Activated naive CD4-positive, alpha-beta T cell treated with anti-CD3 and anti-CD28 coated beads, Interleukin-2, amount 50 U/mL, for 24 hours (primary cell): Measurements from ENCODE around the gene RAB36.

Experiments
- H3K27ac Mint-ChIP-seq: one replicate; pipeline ENCODE4 v1.8.0; 2021; ENCODE audit warnings: mild to moderate bottlenecking, mixed read lengths
- H3K27me3 Mint-ChIP-seq: one replicate; pipeline ENCODE4 v1.8.0; 2021; ENCODE audit warnings: mixed read lengths
- H3K36me3 Mint-ChIP-seq: one replicate; pipeline ENCODE4 v1.8.0; 2021; ENCODE audit warnings: mixed read lengths
- H3K4me1 Mint-ChIP-seq: one replicate; pipeline ENCODE4 v1.8.0; 2021; ENCODE audit warnings: mixed read lengths
- H3K4me3 Mint-ChIP-seq: one replicate; pipeline ENCODE4 v1.8.0; 2021; ENCODE audit warnings: mild to moderate bottlenecking, mixed read lengths
- H3K9me3 Mint-ChIP-seq: one replicate; pipeline ENCODE4 v1.8.0; 2021; ENCODE audit warnings: mixed read lengths

RAB36 gene

DNA sequence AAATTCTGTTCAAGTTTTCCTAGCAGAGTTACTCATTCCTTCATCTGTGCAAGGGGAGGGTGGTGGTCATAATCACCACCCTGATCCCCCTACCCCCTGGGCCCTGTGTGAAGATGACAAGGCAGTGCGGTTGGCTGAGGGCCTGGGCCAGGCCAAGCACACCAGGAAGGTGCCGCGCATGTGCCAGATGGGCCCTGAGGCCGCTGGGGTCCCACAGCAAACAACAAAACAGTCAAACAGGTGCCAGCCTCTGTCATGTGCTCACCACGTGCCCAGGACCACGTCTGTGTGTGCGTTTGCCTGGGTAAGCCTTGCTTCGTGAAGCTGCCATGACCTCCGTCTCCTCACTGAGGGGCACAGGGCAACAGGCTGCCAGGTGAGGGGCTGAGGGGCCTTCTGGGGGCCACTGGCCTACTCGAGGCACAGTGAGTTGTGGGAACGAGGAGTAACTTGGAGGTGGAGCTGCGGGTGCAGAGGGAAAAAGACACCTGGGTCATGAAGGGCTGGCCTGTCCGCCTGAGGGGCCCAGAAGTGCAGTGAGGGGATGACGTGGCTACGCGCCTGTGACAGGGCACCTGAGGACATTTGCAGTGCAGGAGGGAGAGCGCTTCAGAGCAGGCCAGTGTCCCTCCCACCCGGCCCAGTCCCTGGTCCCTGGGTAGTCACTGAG lies 29.3 kb upstream of the RAB36 start:
- no peaks in the 10 kb centered on the region for H3K27me3 Mint-ChIP-seq
- H3K4me1 Mint-ChIP-seq, result peaks cover 15% of the 10 kb centered on the region
- H3K9me3 Mint-ChIP-seq, result no peaks in the 10 kb centered on the region
- no peak overlapping the region for H3K4me3 Mint-ChIP-seq
- H3K36me3 Mint-ChIP-seq, result no peaks in the 10 kb centered on the region
- H3K27ac Mint-ChIP-seq, result no peak overlapping the region

DNA sequence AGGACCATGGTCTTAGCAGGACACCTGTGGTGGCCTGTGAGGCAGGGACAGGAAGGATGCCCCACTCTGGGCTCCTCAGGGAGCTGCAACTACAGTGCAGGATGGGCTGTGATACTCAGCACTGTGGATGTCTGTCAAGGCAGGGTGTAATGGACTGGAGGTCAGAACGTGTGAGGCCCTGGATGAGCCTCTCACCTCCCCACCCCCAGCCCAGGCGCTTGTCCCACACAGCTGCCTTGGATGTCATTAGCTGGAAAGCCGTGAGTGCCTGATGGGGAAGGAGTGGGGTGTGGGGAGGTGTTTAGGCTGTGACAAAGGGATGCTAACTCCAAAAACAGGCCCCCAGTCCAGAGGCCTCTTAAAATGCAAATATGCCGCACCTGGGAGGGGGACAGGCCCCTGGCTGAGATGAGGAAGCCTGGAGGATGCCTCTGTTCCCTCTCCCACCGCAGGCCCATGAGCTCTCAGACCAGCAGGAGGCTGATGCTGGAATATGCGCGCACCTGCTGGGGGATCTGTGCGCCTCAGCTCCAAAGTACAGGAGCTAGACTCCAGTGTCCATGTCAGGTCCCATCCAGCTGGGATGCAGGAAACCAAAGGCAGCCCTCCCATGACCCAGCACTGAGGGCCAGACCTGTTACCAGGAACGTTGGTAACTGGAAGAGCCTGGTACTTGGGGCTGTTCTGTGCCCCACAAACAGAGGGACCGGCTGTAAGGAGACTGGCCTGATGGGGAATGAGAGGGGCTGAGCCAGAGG lies 28.6 kb upstream of the RAB36 start:
- H3K4me3 Mint-ChIP-seq, result no peak overlapping the region
- peaks cover 15% of the 10 kb centered on the region for H3K4me1 Mint-ChIP-seq

DNA sequence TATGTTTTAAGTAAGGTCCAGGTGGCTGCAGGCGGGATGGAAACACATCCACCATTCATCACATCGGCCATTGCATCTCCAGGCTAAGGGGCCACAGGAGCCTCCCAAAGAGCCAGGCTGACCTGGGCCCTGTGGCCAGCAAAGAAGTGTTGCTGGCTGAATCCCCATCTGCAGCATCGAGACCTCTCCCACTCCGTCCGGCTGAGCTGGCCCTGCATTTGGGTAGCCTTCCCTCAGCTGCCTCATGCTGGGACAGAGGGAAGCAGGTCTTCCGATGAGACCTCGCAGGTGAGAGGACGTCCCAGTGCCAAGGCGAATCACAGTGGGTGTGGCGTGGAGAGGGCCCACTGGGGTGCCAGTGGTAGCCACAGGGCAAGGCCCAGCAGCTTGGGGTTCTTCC lies 28.0 kb upstream of the RAB36 start:
- H3K4me1 Mint-ChIP-seq, result peaks cover 15% of the 10 kb centered on the region
- H3K27ac Mint-ChIP-seq, result no peak overlapping the region
- H3K36me3 Mint-ChIP-seq, result no peaks in the 10 kb centered on the region
- H3K4me3 Mint-ChIP-seq, result no peak overlapping the region
- H3K27me3 Mint-ChIP-seq, result no peaks in the 10 kb centered on the region
- no peaks in the 10 kb centered on the region for H3K9me3 Mint-ChIP-seq

More for the DNA sequence above, 28.6 kb upstream of the RAB36 start:
- no peaks in the 10 kb centered on the region for H3K9me3 Mint-ChIP-seq
- H3K36me3 Mint-ChIP-seq, result no peaks in the 10 kb centered on the region
- H3K27me3 Mint-ChIP-seq, result no peaks in the 10 kb centered on the region
- no peak overlapping the region for H3K27ac Mint-ChIP-seq

- H3K9me3 Mint-ChIP-seq, result no peaks in the 10 kb centered on the region
- no peaks in the 10 kb centered on the region for H3K36me3 Mint-ChIP-seq
- no peak overlapping the region for H3K4me3 Mint-ChIP-seq
- H3K27me3 Mint-ChIP-seq, result no peaks in the 10 kb centered on the region
- no peak overlapping the region for H3K27ac Mint-ChIP-seq
- peaks cover 15% of the 10 kb centered on the region for H3K4me1 Mint-ChIP-seq
Measured at GRCh38 chr22:23117891-23118646, 27.2 kb upstream of the RAB36 start.

DNA sequence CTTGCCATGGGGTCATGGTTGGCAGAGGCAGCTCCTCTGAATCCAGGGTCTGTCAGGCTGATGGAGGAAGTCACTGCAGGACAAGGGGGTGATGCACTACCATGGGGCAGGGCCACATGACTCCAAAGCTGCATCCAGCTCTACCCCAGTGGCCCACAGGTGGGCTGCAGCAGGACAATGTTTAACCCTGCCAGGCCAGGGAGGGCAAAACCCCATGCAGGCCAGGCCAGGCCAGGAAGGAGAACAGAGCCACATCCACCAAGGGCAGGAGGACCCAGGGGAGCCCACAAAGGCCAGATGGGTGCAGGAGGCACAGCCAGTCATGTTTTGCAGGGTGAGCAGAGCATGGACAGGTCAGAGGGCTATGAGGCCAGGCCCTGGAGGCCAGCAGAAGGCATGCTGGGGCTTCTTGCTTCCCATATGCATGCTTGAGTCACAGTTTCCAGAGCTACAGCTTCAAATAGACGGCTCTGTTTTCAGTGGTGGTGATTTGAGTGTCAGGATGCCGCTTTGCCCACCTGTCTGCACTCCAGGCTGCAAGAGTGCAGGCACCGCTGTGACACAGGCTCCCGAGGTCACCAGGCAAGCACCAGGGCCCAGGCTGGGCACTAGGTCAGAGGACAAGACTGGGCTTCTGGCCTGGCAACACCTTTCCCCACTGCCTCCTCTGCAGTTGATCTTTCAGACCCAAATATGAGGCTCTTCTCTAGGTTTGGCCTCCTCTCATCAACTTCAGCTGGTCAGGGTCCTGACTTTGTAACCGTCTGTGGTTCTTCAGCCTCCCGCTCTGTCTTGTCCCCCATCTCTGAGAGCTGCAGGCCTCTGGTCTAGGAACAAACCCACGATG lies 26.4 kb upstream of the RAB36 start:
- H3K36me3 Mint-ChIP-seq, result no peaks in the 10 kb centered on the region
- H3K9me3 Mint-ChIP-seq, result no peaks in the 10 kb centered on the region
- peaks cover 15% of the 10 kb centered on the region for H3K4me1 Mint-ChIP-seq
- H3K27ac Mint-ChIP-seq, result peak overlapping the region; percentile 96
- no peaks in the 10 kb centered on the region for H3K27me3 Mint-ChIP-seq
- peak overlapping the region; percentile 69 for H3K4me3 Mint-ChIP-seq

DNA sequence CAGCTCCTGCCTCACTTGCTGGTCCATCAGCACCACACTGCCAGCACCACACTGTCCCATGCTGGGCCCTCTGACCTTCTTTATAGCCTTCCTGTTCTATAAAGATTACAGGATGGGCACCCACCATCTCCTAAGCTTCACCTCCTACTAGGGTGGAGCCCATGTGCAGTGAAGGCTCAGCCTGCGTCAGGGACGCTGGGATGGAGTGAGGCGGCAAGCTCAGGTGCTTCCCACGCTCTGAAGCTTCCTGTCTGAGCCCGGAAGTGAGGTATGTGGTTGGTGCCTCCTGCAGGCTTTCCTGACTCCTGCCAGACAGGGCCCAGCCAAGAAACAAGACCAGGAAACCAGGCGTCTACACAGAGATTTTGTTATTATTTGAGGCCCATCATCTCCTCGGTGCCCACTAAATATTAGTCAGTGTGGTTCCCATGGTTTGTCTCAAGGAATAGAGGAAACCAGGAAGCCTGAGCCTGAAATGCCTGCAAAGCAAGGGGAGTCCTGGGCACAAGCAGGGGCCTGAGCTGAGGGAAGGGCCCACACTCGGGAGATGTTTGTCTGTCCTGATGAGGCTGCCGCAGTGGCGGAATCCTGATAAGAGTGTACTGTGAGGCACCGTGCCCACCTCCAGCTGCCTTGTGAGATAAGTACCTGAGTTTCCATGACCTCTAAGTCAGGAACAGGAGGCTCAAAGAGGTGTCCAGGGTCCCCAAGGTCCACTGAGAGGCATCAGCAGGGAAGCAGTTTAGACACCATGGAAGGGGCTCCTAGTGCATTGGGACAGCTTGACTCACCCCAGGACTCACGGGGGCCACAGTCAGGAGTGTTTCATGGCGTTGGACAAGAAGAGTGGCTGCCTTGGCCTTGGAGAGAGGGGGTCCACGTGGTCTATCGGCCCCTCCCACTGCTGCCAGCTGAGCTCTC lies 25.5 kb upstream of the RAB36 start:
- no peaks in the 10 kb centered on the region for H3K9me3 Mint-ChIP-seq
- peaks cover 15% of the 10 kb centered on the region for H3K4me1 Mint-ChIP-seq
- H3K27me3 Mint-ChIP-seq, result no peaks in the 10 kb centered on the region
- H3K27ac Mint-ChIP-seq, result peak overlapping the region; percentile 96
- peak overlapping the region; percentile 69 for H3K4me3 Mint-ChIP-seq
- no peaks in the 10 kb centered on the region for H3K36me3 Mint-ChIP-seq

DNA sequence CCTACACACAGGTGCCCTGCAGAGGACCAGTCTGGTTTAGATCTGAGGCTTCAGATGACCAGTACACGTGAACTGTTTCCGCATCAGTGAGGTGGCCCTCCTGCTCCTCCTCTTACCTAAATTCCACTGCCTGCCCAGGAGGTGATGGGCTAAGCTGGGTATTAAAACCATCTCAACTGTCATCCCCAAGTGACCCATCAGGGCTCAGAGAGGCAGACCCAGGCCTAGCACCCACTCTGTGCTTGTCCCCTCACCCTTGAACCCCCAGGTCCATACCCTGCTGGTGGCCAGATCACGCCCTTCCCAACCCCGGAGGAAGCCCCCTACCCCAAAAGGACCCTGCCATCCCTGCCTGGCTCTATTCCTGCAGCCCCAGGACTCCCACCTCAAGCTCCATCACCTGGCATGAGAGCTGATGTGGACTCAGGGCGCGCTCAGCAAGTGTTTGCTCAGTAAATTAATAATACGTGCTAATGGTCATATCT lies 24.8 kb upstream of the RAB36 start:
- Mint-ChIP-seq H3K27me3 (no peaks in the 10 kb centered on the region), H3K4me1 (peaks cover 15% of the 10 kb centered on the region), H3K4me3 (no peak overlapping the region), H3K9me3 (no peaks in the 10 kb centered on the region), H3K27ac (peak overlapping the region; percentile 65), H3K36me3 (no peaks in the 10 kb centered on the region)

- H3K9me3 Mint-ChIP-seq, result no peaks in the 10 kb centered on the region
- H3K4me1 Mint-ChIP-seq, result peaks cover 15% of the 10 kb centered on the region
- H3K36me3 Mint-ChIP-seq, result no peaks in the 10 kb centered on the region
- H3K4me3 Mint-ChIP-seq, result no peak overlapping the region
- no peaks in the 10 kb centered on the region for H3K27me3 Mint-ChIP-seq
- no peak overlapping the region for H3K27ac Mint-ChIP-seq
Measured at GRCh38 chr22:23121000-23121421, 24.3 kb upstream of the RAB36 start.

DNA sequence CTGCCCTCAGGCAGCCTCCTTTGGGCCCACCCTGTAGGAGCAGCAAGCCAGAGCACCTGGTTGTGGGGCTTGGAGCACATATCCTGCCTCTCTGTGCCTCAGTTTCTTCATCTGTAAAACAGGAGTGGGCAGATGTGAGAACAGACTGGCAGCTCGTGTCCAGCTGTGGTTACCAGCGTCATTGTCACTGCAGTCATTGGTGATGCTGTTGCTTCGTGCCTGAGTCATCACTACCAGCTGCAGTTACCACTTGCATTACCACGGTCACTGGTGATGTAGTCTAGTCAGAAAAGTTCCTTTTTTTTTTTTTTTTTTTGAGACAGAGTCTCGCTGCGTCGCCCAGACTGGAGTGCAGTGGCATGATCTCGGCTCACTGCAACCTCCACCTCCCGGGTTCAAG lies 23.9 kb upstream of the RAB36 start:
- Mint-ChIP-seq H3K4me1 (peaks cover 15% of the 10 kb centered on the region), H3K36me3 (no peaks in the 10 kb centered on the region), H3K27me3 (no peaks in the 10 kb centered on the region), H3K27ac (no peak overlapping the region), H3K4me3 (no peak overlapping the region), H3K9me3 (no peaks in the 10 kb centered on the region)

- H3K27me3 Mint-ChIP-seq, result no peaks in the 10 kb centered on the region
- no peak overlapping the region for H3K4me3 Mint-ChIP-seq
- no peaks in the 10 kb centered on the region for H3K9me3 Mint-ChIP-seq
- peaks cover 15% of the 10 kb centered on the region for H3K4me1 Mint-ChIP-seq
- no peak overlapping the region for H3K27ac Mint-ChIP-seq
- H3K36me3 Mint-ChIP-seq, result no peaks in the 10 kb centered on the region
Measured at GRCh38 chr22:23122216-23122957, 22.9 kb upstream of the RAB36 start.

- peaks cover 16% of the 10 kb centered on the region for H3K4me1 Mint-ChIP-seq
- H3K9me3 Mint-ChIP-seq, result no peaks in the 10 kb centered on the region
- no peak overlapping the region for H3K27ac Mint-ChIP-seq
- H3K4me3 Mint-ChIP-seq, result no peak overlapping the region
- H3K27me3 Mint-ChIP-seq, result no peaks in the 10 kb centered on the region
- no peaks in the 10 kb centered on the region for H3K36me3 Mint-ChIP-seq
Measured at GRCh38 chr22:23122992-23123803, 22.1 kb upstream of the RAB36 start.

DNA sequence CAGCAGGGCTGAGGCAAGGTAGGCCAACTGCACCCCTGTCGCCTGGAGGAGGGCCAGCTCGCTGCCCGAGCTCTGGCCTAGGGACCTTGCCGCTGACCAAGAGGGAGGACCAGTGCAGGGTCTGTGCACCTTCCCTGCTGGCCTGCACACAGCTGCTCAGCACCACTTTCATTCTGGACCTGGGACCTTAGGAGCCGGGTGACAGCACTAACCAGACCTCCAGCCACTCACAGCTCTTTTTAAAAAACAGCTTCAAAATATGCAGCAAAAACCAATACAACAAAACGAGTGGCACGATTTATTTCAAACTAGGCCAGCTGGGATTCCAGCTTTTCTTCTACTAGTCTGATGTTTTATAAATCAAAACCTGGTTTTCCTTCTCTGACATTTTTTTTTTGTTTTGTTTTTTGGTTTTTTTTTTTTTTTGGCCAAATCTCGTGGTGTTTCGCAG lies 21.4 kb upstream of the RAB36 start:
- Mint-ChIP-seq H3K9me3 (no peaks in the 10 kb centered on the region), H3K27ac (no peak overlapping the region), H3K4me3 (no peak overlapping the region), H3K4me1 (peaks cover 20% of the 10 kb centered on the region), H3K27me3 (no peaks in the 10 kb centered on the region), H3K36me3 (no peaks in the 10 kb centered on the region)
